Tibial nerve (tissue), 4 donors: Measurements from ENCODE around the gene MATK.

Experiments
- CTCF ChIP-seq, 5 experiments: fragments of 200-600 bp in 3 of 5; fragments of 450-650 bp in 2 of 5; sonication (generic) in 3 of 5; IDR thresholded peaks; one replicate each; pipeline ENCODE4 v1.5.1; 2016 to 2019; ENCODE audit warnings: antibody characterized with exemption in 5 of 5, mild to moderate bottlenecking in 3 of 5, moderate library complexity in 2 of 5
- EP300 ChIP-seq, 2 donors: sonication (generic); formaldehyde crosslinking; IDR thresholded peaks; one replicate each; pipeline ENCODE4 v1.6.1; 2017; ENCODE audit warnings: antibody characterized with exemption in 2 of 2, mild to moderate bottlenecking in 1 of 2
- POLR2A ChIP-seq, 2 donors: fragments of 450-650 bp; IDR thresholded peaks; one replicate each; pipeline ENCODE4 v1.6.1; 2017; ENCODE audit warnings: antibody characterized with exemption in 2 of 2, mild to moderate bottlenecking in 2 of 2, moderate library complexity in 2 of 2

GRCh38 chr19:3785451-3785937, 687 bp downstream of the MATK start:
- TF ChIP-seq POLR2A (IDR thresholded peaks at IDR 0.05) (no peak), CTCF (IDR thresholded peaks at IDR 0.05) (no peak), EP300 (IDR thresholded peaks at IDR 0.05) (no peak)
